Uterus (tissue), 2 donors: ENCODE data around the gene EPHA4.

Source experiments
- CTCF ChIP-seq, 4 experiments: fragments of 200-600 bp in 2 of 4; fragments of 450-650 bp in 2 of 4; sonication (generic) in 2 of 4; IDR thresholded peaks; one replicate each; pipeline ENCODE4 v1.5.1; 2016 to 2019; ENCODE audit warnings: antibody characterized with exemption in 4 of 4, mild to moderate bottlenecking in 2 of 4, moderate library complexity in 1 of 4
- POLR2A ChIP-seq, 2 donors: fragments of 450-650 bp; IDR thresholded peaks; one replicate each; pipeline ENCODE4 v1.6.1; 2016; ENCODE audit warnings: antibody characterized with exemption in 2 of 2, mild to moderate bottlenecking in 1 of 2, moderate library complexity in 1 of 2

GRCh38 chr2:221460136-221460535, 112.0 kb downstream of the EPHA4 start:
- no peak for TF ChIP-seq CTCF (IDR thresholded peaks at IDR 0.05)
- TF ChIP-seq POLR2A (IDR thresholded peaks at IDR 0.05), result no peak
